Activated CD4-positive, alpha-beta T cell treated with anti-CD3 and anti-CD28 coated beads for 36 hours (primary cell): ENCODE measurements around the gene HRH2. TPM values are rescaled to one million over a fixed set of nuclear protein-coding genes. Genes with fewer than 3 reads are reported as not detected.
"Not testable (repeated sequence)": the region's sequence is repeated elsewhere in the genome, so short reads cannot be mapped to it uniquely, and the experiment has no call there.

Experiments
- ATAC-seq: fragments of 200-7000 bp; cut with Tn5 transposase; one replicate; pipeline ENCODE4 v1.10.0; 2021; ENCODE audit warnings: mild to moderate bottlenecking, moderate library complexity
- CTCF ChIA-PET: fragments of 350-600 bp; sonication (Branson Sonifier 250); formaldehyde crosslinking; loops from one replicate; lab custom pipeline; 2021; ENCODE audit warnings: antibody characterized with exemption; lab: Charles Lee
- POLR2A ChIA-PET: fragments of 350-600 bp; sonication (Branson Sonifier 250); formaldehyde crosslinking; loops from one replicate; lab custom pipeline; 2021; ENCODE audit warnings: antibody characterized with exemption, inconsistent platforms; lab: Charles Lee
- DNase-seq: peaks from one replicate; pipeline ENCODE4 v3.0.0-alpha.2; 2020
- H3K27ac Mint-ChIP-seq: one replicate; pipeline ENCODE4 v1.8.0; 2021; ENCODE audit warnings: mixed read lengths
- H3K27me3 Mint-ChIP-seq: one replicate; pipeline ENCODE4 v1.8.0; 2021; ENCODE audit warnings: mixed read lengths
- H3K36me3 Mint-ChIP-seq: one replicate; pipeline ENCODE4 v1.8.0; 2021; ENCODE audit warnings: low read depth, mixed read lengths
- H3K4me1 Mint-ChIP-seq: one replicate; pipeline ENCODE4 v1.8.0; 2021; ENCODE audit warnings: mixed read lengths
- H3K4me3 Mint-ChIP-seq: one replicate; pipeline ENCODE4 v1.8.0; 2021; ENCODE audit warnings: mild to moderate bottlenecking, moderate library complexity, mixed read lengths
- H3K9me3 Mint-ChIP-seq: one replicate; pipeline ENCODE4 v1.8.0; 2021; ENCODE audit warnings: low read depth, mixed read lengths
- intact Hi-C, 2 experiments: fragments of 100-400 bp; cut with DNase I in 1 of 2; cut with micrococcal nuclease in 1 of 2; formaldehyde crosslinking; loops; one replicate each; pipeline versions ENCODE4 v1.14.2 to v1.15.1; 2022 to 2024; cut with DNase I, micrococcal nuclease
- total RNA-seq, 2 experiments: library from RNA; stranded (reverse); gene quantifications; one replicate each; pipeline ENCODE4 v1.2.3, GENCODE V29; 2021

The HRH2 gene, protein sequence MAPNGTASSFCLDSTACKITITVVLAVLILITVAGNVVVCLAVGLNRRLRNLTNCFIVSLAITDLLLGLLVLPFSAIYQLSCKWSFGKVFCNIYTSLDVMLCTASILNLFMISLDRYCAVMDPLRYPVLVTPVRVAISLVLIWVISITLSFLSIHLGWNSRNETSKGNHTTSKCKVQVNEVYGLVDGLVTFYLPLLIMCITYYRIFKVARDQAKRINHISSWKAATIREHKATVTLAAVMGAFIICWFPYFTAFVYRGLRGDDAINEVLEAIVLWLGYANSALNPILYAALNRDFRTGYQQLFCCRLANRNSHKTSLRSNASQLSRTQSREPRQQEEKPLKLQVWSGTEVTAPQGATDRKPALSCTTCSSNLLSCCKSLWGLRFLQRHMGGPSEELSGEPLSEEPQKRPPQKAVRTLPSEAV
- 10 to 100 TPM; 12.3 to 16.9 TPM for total RNA-seq

DNA sequence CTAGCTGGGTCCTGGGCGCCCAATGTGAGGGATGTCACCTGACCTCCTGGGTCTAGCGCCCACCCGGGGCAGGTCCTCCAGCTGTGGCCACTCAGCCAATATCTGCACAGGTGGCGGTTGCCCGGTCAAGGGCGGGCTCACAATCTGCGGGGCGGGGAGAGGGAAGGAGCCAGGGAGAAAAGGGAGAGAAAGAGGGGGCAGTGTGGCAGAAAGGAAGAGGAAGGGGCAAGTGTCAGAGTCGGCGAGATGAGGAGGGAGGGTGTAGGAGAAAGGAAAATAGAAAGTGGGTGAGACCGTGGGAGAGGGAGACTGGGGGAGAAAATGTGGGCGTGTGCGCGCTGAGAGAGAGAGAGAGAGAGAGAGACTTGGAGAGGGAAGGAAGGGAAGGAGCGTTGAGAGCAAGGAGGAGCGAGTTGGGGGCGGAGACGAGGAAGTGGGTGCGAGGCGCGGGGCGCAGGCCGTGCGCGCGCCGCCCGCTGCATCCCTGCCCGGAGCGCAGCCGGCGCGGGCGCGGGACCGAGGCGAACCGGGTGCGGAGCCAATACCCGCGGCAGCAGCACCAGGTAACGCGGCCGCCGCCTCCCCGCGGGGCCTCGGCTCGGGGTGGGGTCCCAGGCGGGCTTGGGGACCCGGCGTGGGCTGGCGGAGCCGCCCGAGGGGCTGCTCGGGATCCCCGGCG is at the start of gene HRH2:
Gene HRH2 (plus strand): TSS at position 479 of the 679 bp plus-strand sequence. CDS start 25,163 bp downstream, outside the sequence.
- peak; percentile 46 for ATAC-seq

DNA sequence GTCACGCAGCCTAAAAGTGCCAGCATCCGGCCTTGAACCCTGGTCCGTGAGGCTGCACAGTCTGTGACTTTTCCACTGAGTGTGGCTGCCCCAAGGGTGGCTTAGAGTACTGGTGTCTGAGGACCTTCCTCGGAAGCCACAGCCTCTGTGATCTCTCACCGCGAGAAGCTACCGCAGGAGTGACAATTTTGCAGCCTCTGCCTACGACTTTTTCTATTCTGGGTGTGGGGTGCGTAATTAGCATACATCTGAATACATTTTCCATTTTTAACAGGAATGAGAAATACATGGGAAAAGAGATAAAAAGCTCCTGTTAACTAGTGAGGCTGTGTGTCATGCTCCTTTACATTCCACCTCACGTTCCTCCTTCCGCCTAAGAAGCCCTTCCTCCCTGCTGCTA is 48.3 kb upstream of the HRH2 start:
- POLR2A ChIA-PET = no interaction called here

More for the DNA sequence above, at the start of gene HRH2:
- H3K27ac Mint-ChIP-seq = peak within 1 kb of the TSS; percentile 94
- H3K4me1 Mint-ChIP-seq = peaks cover 75% of the 10 kb centered on the region
- no peaks in the 10 kb centered on the region for H3K9me3 Mint-ChIP-seq
- peak within 1 kb of the TSS; percentile 93 for H3K4me3 Mint-ChIP-seq
- peaks cover 23% of the 10 kb centered on the region for H3K36me3 Mint-ChIP-seq
- POLR2A ChIA-PET = no interaction called here
- H3K27me3 Mint-ChIP-seq = no peaks in the 10 kb centered on the region
- intact Hi-C loops = loop anchor here in 1 of 2 experiments (1.0 kb wide), 2 partner anchors 123 to 179 kb away; partner anchors contain the start of gene SFXN1
- peak; percentile 76 for DNase-seq
- CTCF ChIA-PET = interaction anchor here (0.6 to 1.0 kb wide), 2 partner anchors 10 to 38 kb away, joined by 3 read pairs; no protein-coding TSS in a partner anchor

DNA sequence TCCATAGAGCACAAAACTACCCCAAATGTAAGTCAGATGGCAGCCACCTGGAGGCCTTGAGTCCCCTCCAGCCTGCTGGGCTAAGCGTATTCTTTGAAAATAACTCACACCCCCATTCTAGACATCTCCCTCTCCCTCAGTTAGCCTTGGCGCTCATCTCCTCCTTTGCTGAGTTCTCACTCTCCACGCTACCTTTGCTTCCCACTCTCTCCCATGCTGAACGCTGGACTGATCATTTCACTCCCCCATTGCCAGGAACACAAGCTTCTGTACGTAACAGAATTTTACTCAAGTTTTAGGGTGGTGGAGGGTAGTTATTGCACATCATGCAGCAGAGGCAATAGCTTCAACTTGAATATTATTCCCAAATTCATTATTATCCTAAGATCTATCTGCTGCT is 47.5 kb upstream of the HRH2 start:
- Mint-ChIP-seq H3K36me3 (no peaks in the 10 kb centered on the region), H3K27ac (no peak overlapping the region), H3K4me3 (no peak overlapping the region), H3K4me1 (peaks cover 15% of the 10 kb centered on the region), H3K9me3 (no peaks in the 10 kb centered on the region), H3K27me3 (peaks cover 4% of the 10 kb centered on the region)
- ATAC-seq = no peak
- DNase-seq = no peak
- POLR2A ChIA-PET = no interaction called here
- CTCF ChIA-PET = interaction anchor here (1.0 kb wide), 2 partner anchors 8 to 32 kb away, joined by 3 read pairs; no protein-coding TSS in a partner anchor
- intact Hi-C loops = no loop called here

More for the DNA sequence above, 48.3 kb upstream of the HRH2 start:
- ATAC-seq (peak; percentile 64), DNase-seq (peak; percentile 49)
- intact Hi-C loops = no loop called here
- H3K4me3 Mint-ChIP-seq = no peak overlapping the region
- H3K9me3 Mint-ChIP-seq = no peaks in the 10 kb centered on the region
- CTCF ChIA-PET = interaction anchor here (1.3 kb wide), 1 partner anchor 92 kb away, joined by 5 read pairs; no protein-coding TSS in a partner anchor
- H3K27me3 Mint-ChIP-seq = peaks cover 4% of the 10 kb centered on the region
- H3K36me3 Mint-ChIP-seq = no peaks in the 10 kb centered on the region
- H3K27ac Mint-ChIP-seq = no peak overlapping the region
- H3K4me1 Mint-ChIP-seq = peaks cover 17% of the 10 kb centered on the region

DNA sequence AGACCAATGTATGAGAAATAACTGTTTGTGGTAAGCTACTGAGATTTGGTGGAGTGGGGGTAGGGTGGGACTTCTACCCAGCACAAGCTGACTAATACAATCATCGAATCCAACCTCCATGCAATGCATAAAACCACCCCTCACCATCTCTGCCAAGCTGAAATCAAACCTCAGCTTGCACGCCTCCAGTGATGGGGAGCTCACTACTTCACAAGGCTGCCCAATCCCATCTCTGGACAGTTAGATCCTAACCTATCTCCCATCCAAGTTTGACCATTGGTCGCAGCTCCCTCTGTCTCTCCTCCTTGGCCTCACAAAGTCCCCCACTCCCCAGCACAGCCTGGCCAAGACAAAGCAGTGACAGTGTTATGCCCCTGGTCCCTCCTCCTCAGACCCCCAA is 47.0 kb upstream of the HRH2 start:
- intact Hi-C loops = no loop called here
- ChIA-PET CTCF (interaction anchor here (1.0 kb wide), 2 partner anchors 8 to 32 kb away, joined by 3 read pairs; no protein-coding TSS in a partner anchor), POLR2A (no interaction called here)
- Mint-ChIP-seq H3K4me1 (peaks cover 17% of the 10 kb centered on the region), H3K9me3 (no peaks in the 10 kb centered on the region), H3K4me3 (no peak overlapping the region), H3K27me3 (peaks cover 4% of the 10 kb centered on the region), H3K36me3 (no peaks in the 10 kb centered on the region), H3K27ac (no peak overlapping the region)
- ATAC-seq = no peak
- DNase-seq = no peak

DNA sequence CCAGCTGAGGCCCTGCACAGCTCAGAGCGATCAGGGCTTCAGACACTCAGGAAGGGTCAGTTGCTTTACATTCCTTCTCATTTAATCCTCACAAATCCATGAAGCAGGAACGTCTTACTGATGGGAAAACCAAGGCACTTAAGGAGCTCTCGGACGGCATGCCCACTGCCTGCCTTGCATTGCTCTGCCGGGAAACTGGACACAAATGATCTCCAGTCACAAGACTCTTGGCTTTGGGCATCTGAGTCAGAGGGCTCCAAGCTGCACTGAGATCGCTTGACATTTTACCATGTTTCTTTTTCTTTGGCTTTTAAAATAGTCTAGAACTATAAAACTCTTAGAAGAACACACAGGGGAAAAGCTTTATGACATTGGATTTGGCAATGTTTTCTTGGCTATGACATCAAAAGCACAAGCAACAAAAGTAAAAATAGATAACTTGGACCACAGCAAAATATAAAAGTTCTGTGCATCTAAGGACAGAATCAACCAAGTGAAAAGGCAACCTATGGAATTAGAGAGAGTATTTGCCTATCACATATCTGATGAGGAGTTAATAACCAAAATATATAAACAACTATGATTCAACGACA is 43.6 kb upstream of the HRH2 start:
- no peak for ATAC-seq
- Mint-ChIP-seq H3K9me3 (no peaks in the 10 kb centered on the region), H3K27ac (no peak overlapping the region), H3K4me1 (peaks cover 26% of the 10 kb centered on the region), H3K27me3 (peaks cover 4% of the 10 kb centered on the region), H3K36me3 (no peaks in the 10 kb centered on the region), H3K4me3 (no peak overlapping the region)
- POLR2A ChIA-PET = no interaction called here
- CTCF ChIA-PET = no interaction called here
- intact Hi-C loops = no loop called here
- no peak for DNase-seq

DNA sequence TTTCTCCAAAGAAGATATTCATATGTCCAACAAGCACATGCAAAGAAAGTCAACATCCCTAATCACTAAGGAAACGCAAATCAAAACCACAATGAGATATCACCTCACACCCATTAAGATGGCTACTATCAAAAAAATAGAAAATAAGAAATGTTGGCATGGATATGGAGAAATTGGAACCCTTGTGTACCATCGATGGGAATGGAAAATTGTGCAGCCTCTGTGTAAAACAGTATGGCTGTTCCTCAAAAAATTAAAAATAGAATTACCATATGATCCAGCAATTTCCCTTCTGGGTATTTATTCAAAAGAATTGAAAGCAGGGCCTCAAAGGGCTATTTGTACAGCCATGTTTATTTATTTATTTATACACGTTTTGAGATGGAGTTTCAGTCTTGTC is 43.0 kb upstream of the HRH2 start:
- intact Hi-C loops = no loop called here

DNA sequence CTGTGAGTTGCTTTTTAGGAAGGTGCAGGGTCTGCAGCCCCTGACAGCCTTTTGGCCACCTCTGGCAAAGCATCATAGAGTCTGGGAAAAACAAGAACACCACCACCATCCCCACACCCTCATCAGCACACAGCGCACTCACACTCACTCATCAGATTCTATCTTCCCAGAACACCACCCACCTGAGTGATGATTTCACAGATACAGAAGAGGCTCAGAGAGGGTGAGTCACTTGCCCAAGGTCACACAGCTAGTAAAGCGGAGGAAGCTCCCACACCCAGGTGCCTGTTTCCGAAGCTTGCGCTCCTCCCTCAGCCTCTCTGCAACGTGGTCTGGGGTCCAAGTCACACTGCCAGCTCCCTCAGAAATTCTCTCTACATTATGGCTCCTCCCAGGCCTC is 41.8 kb upstream of the HRH2 start:
- intact Hi-C loops = loop anchor here in 1 of 2 experiments (2.0 kb wide), 1 partner anchor 37 kb away; no protein-coding TSS in a partner anchor
- CTCF ChIA-PET = no interaction called here

More for the DNA sequence above, 43.0 kb upstream of the HRH2 start:
- Mint-ChIP-seq H3K27me3 (peaks cover 4% of the 10 kb centered on the region), H3K36me3 (no peaks in the 10 kb centered on the region), H3K4me3 (no peak overlapping the region), H3K4me1 (peaks cover 21% of the 10 kb centered on the region), H3K27ac (no peak overlapping the region), H3K9me3 (no peaks in the 10 kb centered on the region)
- ChIA-PET CTCF (interaction anchor here (0.9 kb wide), 1 partner anchor 29 kb away, joined by 3 read pairs; no protein-coding TSS in a partner anchor), POLR2A (no interaction called here)
- ATAC-seq (no peak), DNase-seq (no peak)

DNA sequence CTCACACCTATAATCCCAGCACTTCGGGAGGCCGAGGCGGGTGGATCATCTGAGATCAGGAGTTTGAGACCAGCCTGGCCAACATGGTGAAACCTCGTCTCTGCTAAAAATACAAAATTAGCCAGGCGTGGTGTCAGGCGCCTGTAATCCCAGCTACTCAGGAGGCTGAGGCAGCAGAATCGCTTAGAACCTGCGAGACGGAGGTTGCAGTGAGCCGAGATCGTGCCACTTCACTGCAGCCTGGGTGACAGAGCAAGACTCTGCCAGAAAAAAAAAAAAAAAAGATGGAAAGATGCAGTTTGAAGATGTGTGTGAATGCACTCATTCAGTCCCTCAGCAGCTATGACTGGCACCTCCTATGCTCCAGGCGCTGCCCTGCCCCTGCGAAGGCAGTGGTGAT is 41.3 kb upstream of the HRH2 start:
- POLR2A ChIA-PET, H3K36me3 Mint-ChIP-seq, H3K27me3 Mint-ChIP-seq, DNase-seq, H3K27ac Mint-ChIP-seq, ATAC-seq, H3K4me3 Mint-ChIP-seq, H3K9me3 Mint-ChIP-seq: not testable (repeated sequence)
- intact Hi-C loops = loop anchor here in 1 of 2 experiments (2.0 kb wide), 1 partner anchor 36 kb away; no protein-coding TSS in a partner anchor
- H3K4me1 Mint-ChIP-seq = peaks cover 19% of the 10 kb centered on the region
- CTCF ChIA-PET = interaction anchor here (1.1 to 1.8 kb wide), 2 partner anchors 43 to 102 kb away, joined by 3 to 4 read pairs; no protein-coding TSS in a partner anchor

More for the DNA sequence above, 41.8 kb upstream of the HRH2 start:
- POLR2A ChIA-PET = no interaction called here
- peaks cover under 1% of the 10 kb centered on the region for H3K9me3 Mint-ChIP-seq
- peaks cover 19% of the 10 kb centered on the region for H3K4me1 Mint-ChIP-seq
- no peaks in the 10 kb centered on the region for H3K36me3 Mint-ChIP-seq
- H3K27me3 Mint-ChIP-seq = peaks cover 3% of the 10 kb centered on the region
- no peak overlapping the region for H3K4me3 Mint-ChIP-seq
- DNase-seq (peak; percentile 44), ATAC-seq (peak; percentile 95)
- H3K27ac Mint-ChIP-seq = no peak overlapping the region

DNA sequence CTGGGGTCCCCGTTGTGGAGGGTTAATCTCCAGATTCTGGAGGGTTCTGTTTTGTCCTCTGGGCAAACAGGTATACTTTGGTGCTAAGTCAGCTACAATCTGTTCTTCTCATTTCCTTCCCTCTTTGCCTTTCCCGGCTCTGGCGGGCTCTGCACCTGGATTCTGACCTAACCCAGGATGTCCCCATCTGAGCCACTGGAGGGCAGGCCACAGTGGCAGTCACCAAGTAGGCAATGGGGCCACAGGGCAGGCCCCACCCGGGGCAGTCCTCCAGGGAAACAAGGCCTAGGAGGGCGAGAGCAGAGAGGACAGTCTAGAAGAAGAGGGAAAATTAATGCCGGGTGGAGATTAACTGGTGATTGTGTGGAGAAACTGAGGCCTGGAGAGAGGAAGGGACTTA is 40.4 kb upstream of the HRH2 start:
- peaks cover 19% of the 10 kb centered on the region for H3K4me1 Mint-ChIP-seq
- H3K27ac Mint-ChIP-seq = no peak overlapping the region
- no peaks in the 10 kb centered on the region for H3K36me3 Mint-ChIP-seq
- H3K27me3 Mint-ChIP-seq = no peaks in the 10 kb centered on the region
- POLR2A ChIA-PET = no interaction called here
- DNase-seq (peak; percentile 22), ATAC-seq (no peak)
- H3K9me3 Mint-ChIP-seq = peaks cover 6% of the 10 kb centered on the region
- intact Hi-C loops = loop anchor here in 1 of 2 experiments (2.0 kb wide), 1 partner anchor 35 kb away; no protein-coding TSS in a partner anchor
- H3K4me3 Mint-ChIP-seq = no peak overlapping the region
- CTCF ChIA-PET = interaction anchor here (1.1 to 1.8 kb wide), 2 partner anchors 42 to 101 kb away, joined by 3 to 4 read pairs; no protein-coding TSS in a partner anchor

DNA sequence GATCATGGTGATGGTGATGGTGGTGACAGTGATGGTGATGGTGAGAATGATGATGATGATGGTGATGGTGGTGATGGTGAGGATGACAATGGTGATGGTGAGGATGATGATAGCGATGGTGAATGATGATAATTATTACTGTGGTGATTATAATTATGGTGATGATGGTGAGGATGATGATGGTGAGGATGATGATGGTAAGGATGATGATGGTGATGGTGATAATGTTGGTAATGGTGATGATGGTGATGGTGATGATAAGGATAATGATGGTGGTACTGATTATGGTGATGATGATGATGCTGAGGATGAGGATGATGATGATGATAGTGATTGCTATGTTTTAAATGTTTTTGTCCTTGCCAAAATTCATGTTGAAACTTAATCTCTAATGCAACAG is 37.3 kb upstream of the HRH2 start:
- no peaks in the 10 kb centered on the region for H3K27me3 Mint-ChIP-seq
- peaks cover 9% of the 10 kb centered on the region for H3K9me3 Mint-ChIP-seq
- DNase-seq (no peak), ATAC-seq (no peak)
- intact Hi-C loops = no loop called here
- ChIA-PET CTCF (no interaction called here), POLR2A (no interaction called here)
- no peak overlapping the region for H3K4me3 Mint-ChIP-seq
- peaks cover 17% of the 10 kb centered on the region for H3K4me1 Mint-ChIP-seq
- H3K27ac Mint-ChIP-seq = no peak overlapping the region
- no peaks in the 10 kb centered on the region for H3K36me3 Mint-ChIP-seq

DNA sequence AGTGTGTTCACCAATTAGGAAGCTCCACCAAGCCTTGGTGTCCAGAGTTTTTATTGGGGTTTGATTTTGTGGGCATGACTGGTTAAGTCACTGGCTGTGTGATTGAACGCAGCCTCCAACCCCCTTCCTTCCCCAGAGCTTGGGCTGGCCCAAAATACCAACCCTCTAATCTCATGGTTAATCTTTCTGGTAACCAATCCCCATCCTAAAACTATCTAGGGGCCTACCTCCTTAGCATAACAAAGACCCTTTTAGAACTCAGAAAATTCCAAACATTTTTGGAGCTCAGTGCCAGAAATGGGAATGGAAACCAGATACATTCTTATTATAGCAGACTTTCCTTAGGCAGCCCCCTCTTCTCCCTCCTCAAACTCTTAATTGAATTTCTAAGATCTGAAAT is 35.9 kb upstream of the HRH2 start:
- Mint-ChIP-seq H3K4me1 (peaks cover 6% of the 10 kb centered on the region), H3K4me3 (no peak overlapping the region), H3K27ac (no peak overlapping the region), H3K9me3 (peaks cover 9% of the 10 kb centered on the region), H3K27me3 (no peaks in the 10 kb centered on the region), H3K36me3 (no peaks in the 10 kb centered on the region)
- no peak for DNase-seq
- ChIA-PET CTCF (interaction anchor here (0.8 to 1.0 kb wide), 2 partner anchors 23 to 55 kb away, joined by 4 read pairs; no protein-coding TSS in a partner anchor), POLR2A (no interaction called here)
- ATAC-seq = no peak
- intact Hi-C loops = no loop called here
